Liver (tissue), 9 donors: ENCODE data around the gene ID3. TPM values are rescaled to one million over a fixed set of nuclear protein-coding genes. Genes with fewer than 3 reads are reported as not detected.
"Not testable (repeated sequence)": the region's sequence is repeated elsewhere in the genome, so short reads cannot be mapped to it uniquely, and the experiment has no call there.

Experiments used
- DNase-seq: peaks from one replicate; pipeline ENCODE4 v3.0.0-alpha.2; 2017; ENCODE audit warnings: low spot score
- H3K27ac ChIP-seq, 2 donors: one replicate each; pipeline ENCODE4 v1.7.0; 2013; ENCODE audit warnings: inconsistent platforms in 2 of 2, low read length in 2 of 2, control low read depth in 1 of 2, low read depth in 1 of 2, mild to moderate bottlenecking in 1 of 2
- H3K27me3 ChIP-seq, 4 donors: one replicate each; pipeline versions ENCODE4 v1.6.1 to v1.7.0; 2013; ENCODE audit warnings: low read length in 3 of 4, inconsistent platforms in 1 of 4, mild to moderate bottlenecking in 1 of 4, moderate library complexity in 1 of 4; ENCODE audit not compliant: control insufficient read depth in 4 of 4, insufficient read depth in 4 of 4
- H3K36me3 ChIP-seq, 4 donors: one replicate each; pipeline versions ENCODE4 v1.6.1 to v1.7.0; 2013; ENCODE audit warnings: low read length in 3 of 4, mild to moderate bottlenecking in 3 of 4, low read depth in 1 of 4, moderate library complexity in 1 of 4; ENCODE audit not compliant: control insufficient read depth in 4 of 4, insufficient read depth in 3 of 4
- H3K4me1 ChIP-seq, 4 donors: one replicate each; pipeline versions ENCODE4 v1.6.1 to v1.7.0; 2013; ENCODE audit warnings: low read length in 3 of 4, mild to moderate bottlenecking in 3 of 4, moderate library complexity in 1 of 4; ENCODE audit not compliant: control insufficient read depth in 4 of 4, insufficient read depth in 4 of 4
- H3K4me3 ChIP-seq, 3 donors: one replicate each; pipeline versions ENCODE4 v1.6.1 to v1.7.0; 2013; ENCODE audit warnings: low read length in 3 of 3, control low read depth in 1 of 3, low read depth in 1 of 3, mild to moderate bottlenecking in 1 of 3
- H3K9ac ChIP-seq, 2 donors: one replicate each; pipeline ENCODE4 v1.7.0; 2013; ENCODE audit warnings: low read length in 2 of 2, mild to moderate bottlenecking in 2 of 2, moderate library complexity in 2 of 2, control low read depth in 1 of 2, low read depth in 1 of 2
- H3K9me3 ChIP-seq, 4 donors: one replicate each; pipeline versions ENCODE4 v1.6.1 to v1.7.0; 2013; ENCODE audit warnings: low read length in 3 of 4; ENCODE audit not compliant: control insufficient read depth in 4 of 4
- EGR1 ChIP-seq, 2 donors: IDR thresholded peaks; 2 replicates each; pipeline ENCODE4 v1.6.1; 2016 to 2018; ENCODE audit warnings: antibody characterized with exemption in 2 of 2, low read depth in 2 of 2
- FOXA1 ChIP-seq: IDR thresholded peaks from 2 replicates; pipeline ENCODE4 v1.6.1; 2016; ENCODE audit warnings: antibody characterized with exemption
- FOXA2 ChIP-seq: IDR thresholded peaks from 2 replicates; pipeline ENCODE4 v1.6.1; 2016; ENCODE audit warnings: antibody characterized with exemption
- GABPA ChIP-seq, 2 donors: IDR thresholded peaks in 1 of 2; conservative IDR thresholded peaks in 1 of 2; 2 replicates each; pipeline ENCODE4 v1.6.1; 2016; ENCODE audit warnings: antibody characterized with exemption in 2 of 2, mild to moderate bottlenecking in 1 of 2, moderate library complexity in 1 of 2
- HNF4A ChIP-seq, 2 donors: conservative IDR thresholded peaks; 2 replicates each; pipeline ENCODE4 v1.6.1; 2016; ENCODE audit warnings: antibody characterized with exemption in 2 of 2, mild to moderate bottlenecking in 2 of 2
- HNF4G ChIP-seq: IDR thresholded peaks from 2 replicates; pipeline ENCODE4 v1.6.1; 2016; ENCODE audit warnings: antibody characterized with exemption
- JUND ChIP-seq, 2 donors: IDR thresholded peaks; 2 replicates each; pipeline ENCODE4 v1.6.1; 2016; ENCODE audit warnings: antibody characterized with exemption in 2 of 2
- NR2F2 ChIP-seq: IDR thresholded peaks from 2 replicates; pipeline ENCODE4 v1.6.1; 2016; ENCODE audit warnings: antibody characterized with exemption
- RAD21 ChIP-seq, 2 donors: IDR thresholded peaks; 2 replicates each; pipeline ENCODE4 v1.6.1; 2016; ENCODE audit warnings: antibody characterized with exemption in 2 of 2, mild to moderate bottlenecking in 2 of 2
- RXRA ChIP-seq, 2 donors: IDR thresholded peaks; 2 replicates each; pipeline ENCODE4 v1.6.1; 2017 to 2018; ENCODE audit warnings: antibody characterized with exemption in 2 of 2, mild to moderate bottlenecking in 1 of 2
- SP1 ChIP-seq: IDR thresholded peaks from 2 replicates; pipeline ENCODE4 v1.6.1; 2018; ENCODE audit warnings: antibody characterized with exemption, mild to moderate bottlenecking
- TAF1 ChIP-seq: conservative IDR thresholded peaks from 2 replicates; pipeline ENCODE4 v1.6.1; 2016; ENCODE audit warnings: antibody characterized with exemption, mild to moderate bottlenecking
- WGBS: extraction: QIAGEN DNeasy Blood & Tissue Kit; methylation state at CpG from one replicate; pipeline ENCODE4 v1.1.7; 2013; 5-methylcytosine and 5-hydroxymethylcytosine counted together
- polyA plus RNA-seq, 2 donors: library from polyadenylated mRNA; stranded (reverse) in 1 of 2; unstranded in 1 of 2; fragments of 200-250 nt in 1 of 2; fragments of >200 nt in 1 of 2; fragmentation: Nextera tagmentation in 1 of 2; extraction: Ambion mirVana in 1 of 2; gene quantifications; one replicate each; pipeline versions ENCODE4 v1.2.1 to v1.2.3, GENCODE V29; 2013 to 2015
- total RNA-seq, 2 donors: library from RNA; depleted of rRNA; stranded (reverse); fragments of >200 nt; gene quantifications; one replicate each; pipeline ENCODE4 v1.2.3, GENCODE V29; 2014
- TF ChIP-seq, protein P1 (sequence below): IDR thresholded peaks from 2 replicates; pipeline ENCODE4 v1.6.1; 2016; ENCODE audit warnings: antibody characterized with exemption
- TF ChIP-seq, protein P2 (sequence below): IDR thresholded peaks from 2 replicates; pipeline ENCODE4 v1.6.1; 2016; ENCODE audit warnings: antibody characterized with exemption
- TF ChIP-seq, protein P3 (sequence below): fragments of 150-350 bp; IDR thresholded peaks from 2 replicates; pipeline ENCODE4 v1.5.1; 2017; ENCODE audit warnings: improper control_type of control experiment, low read depth, low read length; ENCODE audit not compliant: missing input control
- TF ChIP-seq, protein P4 (sequence below): IDR thresholded peaks from 2 replicates; pipeline ENCODE4 v1.6.1; 2016; ENCODE audit warnings: antibody characterized with exemption
- donor health status: healthy.
- donor health status: healthy.
- donor health status: healthy.
- donor health status: healthy.
- donor health status: healthy.

ID3 gene
- total and polyA plus RNA-seq, 4 donors: 21.6 to 42.6 (median 37.9) TPM

DNA sequence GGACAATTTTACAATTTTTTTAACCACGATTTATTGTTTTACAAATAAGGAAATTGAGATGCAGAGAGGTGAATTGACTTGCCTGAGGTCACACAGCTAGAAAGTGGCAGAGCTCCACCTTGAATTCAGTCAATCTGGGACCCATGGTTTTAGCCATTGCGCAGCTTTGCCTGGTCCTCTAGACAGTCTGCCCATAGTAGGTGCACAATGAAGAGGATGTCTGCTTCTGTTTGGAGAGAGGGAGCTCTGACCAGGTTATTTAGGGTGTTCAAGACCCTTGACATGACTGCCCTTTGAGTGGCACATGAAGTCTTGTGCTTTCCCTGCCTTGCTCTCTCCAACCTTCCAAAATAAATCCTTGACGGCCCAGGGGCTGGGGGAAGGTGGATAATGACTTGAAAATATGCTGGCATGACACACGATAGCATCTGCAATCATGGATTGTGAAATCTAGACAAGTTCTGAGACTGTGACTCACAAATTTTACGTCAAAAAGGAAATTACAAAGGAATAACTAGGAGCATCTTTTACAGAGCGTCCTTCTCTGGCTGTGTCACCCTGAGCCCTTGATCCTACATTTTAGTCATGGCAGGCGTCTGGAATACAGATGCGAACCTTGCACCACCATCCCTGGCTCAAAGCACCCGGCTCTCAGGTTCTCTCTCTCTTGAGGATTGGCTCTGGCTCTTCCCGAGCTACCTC, 26.2 kb upstream of the ID3 start:
- TF ChIP-seq, protein P1, sequence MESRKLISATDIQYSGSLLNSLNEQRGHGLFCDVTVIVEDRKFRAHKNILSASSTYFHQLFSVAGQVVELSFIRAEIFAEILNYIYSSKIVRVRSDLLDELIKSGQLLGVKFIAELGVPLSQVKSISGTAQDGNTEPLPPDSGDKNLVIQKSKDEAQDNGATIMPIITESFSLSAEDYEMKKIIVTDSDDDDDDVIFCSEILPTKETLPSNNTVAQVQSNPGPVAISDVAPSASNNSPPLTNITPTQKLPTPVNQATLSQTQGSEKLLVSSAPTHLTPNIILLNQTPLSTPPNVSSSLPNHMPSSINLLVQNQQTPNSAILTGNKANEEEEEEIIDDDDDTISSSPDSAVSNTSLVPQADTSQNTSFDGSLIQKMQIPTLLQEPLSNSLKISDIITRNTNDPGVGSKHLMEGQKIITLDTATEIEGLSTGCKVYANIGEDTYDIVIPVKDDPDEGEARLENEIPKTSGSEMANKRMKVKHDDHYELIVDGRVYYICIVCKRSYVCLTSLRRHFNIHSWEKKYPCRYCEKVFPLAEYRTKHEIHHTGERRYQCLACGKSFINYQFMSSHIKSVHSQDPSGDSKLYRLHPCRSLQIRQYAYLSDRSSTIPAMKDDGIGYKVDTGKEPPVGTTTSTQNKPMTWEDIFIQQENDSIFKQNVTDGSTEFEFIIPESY: no peak
- TF ChIP-seq SP1: no peak
- no peak for TF ChIP-seq HNF4G
- no peak for TF ChIP-seq GABPA (IDR thresholded peaks at IDR 0.05 in 1 of 2, conservative IDR thresholded peaks at IDR 0.05 in 1 of 2)
- no peak for TF ChIP-seq FOXA2
- TF ChIP-seq, protein P2, sequence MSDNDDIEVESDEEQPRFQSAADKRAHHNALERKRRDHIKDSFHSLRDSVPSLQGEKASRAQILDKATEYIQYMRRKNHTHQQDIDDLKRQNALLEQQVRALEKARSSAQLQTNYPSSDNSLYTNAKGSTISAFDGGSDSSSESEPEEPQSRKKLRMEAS: no peak
- no peak for TF ChIP-seq TAF1
- no peak for TF ChIP-seq HNF4A (conservative IDR thresholded peaks at IDR 0.05)
- no peak for TF ChIP-seq EGR1 (IDR thresholded peaks at IDR 0.05; ENCODE audit: low read depth in 2 of 2)
- no peak for TF ChIP-seq RAD21 (IDR thresholded peaks at IDR 0.05)
- TF ChIP-seq, protein P3, sequence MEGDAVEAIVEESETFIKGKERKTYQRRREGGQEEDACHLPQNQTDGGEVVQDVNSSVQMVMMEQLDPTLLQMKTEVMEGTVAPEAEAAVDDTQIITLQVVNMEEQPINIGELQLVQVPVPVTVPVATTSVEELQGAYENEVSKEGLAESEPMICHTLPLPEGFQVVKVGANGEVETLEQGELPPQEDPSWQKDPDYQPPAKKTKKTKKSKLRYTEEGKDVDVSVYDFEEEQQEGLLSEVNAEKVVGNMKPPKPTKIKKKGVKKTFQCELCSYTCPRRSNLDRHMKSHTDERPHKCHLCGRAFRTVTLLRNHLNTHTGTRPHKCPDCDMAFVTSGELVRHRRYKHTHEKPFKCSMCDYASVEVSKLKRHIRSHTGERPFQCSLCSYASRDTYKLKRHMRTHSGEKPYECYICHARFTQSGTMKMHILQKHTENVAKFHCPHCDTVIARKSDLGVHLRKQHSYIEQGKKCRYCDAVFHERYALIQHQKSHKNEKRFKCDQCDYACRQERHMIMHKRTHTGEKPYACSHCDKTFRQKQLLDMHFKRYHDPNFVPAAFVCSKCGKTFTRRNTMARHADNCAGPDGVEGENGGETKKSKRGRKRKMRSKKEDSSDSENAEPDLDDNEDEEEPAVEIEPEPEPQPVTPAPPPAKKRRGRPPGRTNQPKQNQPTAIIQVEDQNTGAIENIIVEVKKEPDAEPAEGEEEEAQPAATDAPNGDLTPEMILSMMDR: no peak
- TF ChIP-seq RXRA (IDR thresholded peaks at IDR 0.05): no peak
- no peak for TF ChIP-seq FOXA1
- no peak for TF ChIP-seq NR2F2
- TF ChIP-seq JUND (IDR thresholded peaks at IDR 0.05): no peak
- TF ChIP-seq, protein P4, sequence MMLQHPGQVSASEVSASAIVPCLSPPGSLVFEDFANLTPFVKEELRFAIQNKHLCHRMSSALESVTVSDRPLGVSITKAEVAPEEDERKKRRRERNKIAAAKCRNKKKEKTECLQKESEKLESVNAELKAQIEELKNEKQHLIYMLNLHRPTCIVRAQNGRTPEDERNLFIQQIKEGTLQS: no peak
- Histone ChIP-seq H3K27me3 (no peaks in the 10 kb centered on the region), H3K27ac (no peak overlapping the region), H3K36me3 (no peaks in the 10 kb centered on the region), H3K9ac (no peak overlapping the region), H3K4me1 (no peaks in the 10 kb centered on the region), H3K4me3 (no peak overlapping the region), H3K9me3 (no peaks in the 10 kb centered on the region)
- WGBS: 70% methylated on average over 10 of the region's 10 CpGs
- DNase-seq: no peak

DNA sequence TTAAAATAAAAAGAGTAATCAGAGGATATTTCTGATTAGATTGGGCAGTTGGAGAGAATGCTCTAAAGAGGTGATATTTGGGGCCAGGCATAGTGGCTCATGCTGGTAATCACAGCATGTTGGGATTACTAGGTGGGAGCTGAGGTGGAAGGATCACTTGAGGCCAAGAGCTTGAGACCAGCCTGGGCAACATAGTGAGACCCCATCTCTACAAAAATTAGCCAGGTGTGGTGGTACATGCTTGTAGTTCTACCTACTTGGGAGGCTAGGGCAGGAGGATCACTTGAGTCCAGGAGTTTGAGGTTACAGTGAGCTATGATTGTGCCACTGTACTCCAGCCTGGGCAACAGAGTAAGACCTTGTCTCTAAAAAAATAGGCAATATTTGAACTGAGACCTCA, 24.4 kb upstream of the ID3 start:
- H3K4me3 ChIP-seq, H3K9ac ChIP-seq, DNase-seq, H3K27me3 ChIP-seq, H3K4me1 ChIP-seq, H3K27ac ChIP-seq, H3K9me3 ChIP-seq, H3K36me3 ChIP-seq: not testable (repeated sequence)
